ENCODE measurements around the gene USP7. TPM values are rescaled to one million over a fixed set of nuclear protein-coding genes. Genes with fewer than 3 reads are reported as not detected.
A peak's percentile ranks its signal among the peaks of the same experiment; 100 is the strongest.

USP7 gene
- total and polyA plus RNA-seq, 2 experiments from 2014 or later, result 38.0 to 40.8 TPM

DNA sequence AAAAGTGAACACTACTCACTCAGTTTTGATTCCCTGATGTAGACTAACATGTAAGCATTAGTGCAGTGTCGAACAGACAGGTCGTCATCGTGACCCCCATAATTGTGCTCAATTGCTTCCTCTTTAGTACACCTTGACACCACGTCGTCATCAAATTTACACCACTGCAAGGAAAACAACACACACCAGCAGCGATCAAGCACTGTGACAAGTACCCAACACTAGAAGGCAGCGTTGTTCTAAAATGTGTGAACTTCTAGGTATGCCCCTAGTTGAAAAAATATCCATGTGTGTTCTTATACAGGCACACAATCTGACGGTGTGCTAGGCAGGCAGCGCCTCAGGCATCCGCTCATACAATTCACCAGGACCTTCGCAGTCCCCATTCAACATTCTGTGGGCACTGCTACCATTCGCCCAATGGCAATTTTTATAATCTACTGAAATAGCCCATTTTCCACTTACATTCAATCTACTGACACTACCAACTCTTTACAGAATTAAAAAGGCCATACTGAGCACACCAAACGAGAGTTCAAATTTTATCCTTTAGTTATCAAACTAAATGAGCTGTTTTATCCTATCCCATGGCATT, 58.4 kb downstream of the USP7 start:
- H3K4me3 ChIP-seq, result no peak overlapping the region
- peak; percentile 44 for DNase-seq (ENCODE audit: low spot score)
- H3K79me2 ChIP-seq, result peaks cover 37% of the 10 kb centered on the region
- no peaks in the 10 kb centered on the region for H3K9me2 ChIP-seq (replicated peaks; ENCODE audit: insufficient read depth)
- TF ChIP-seq EZH2phosphoT487 (IDR thresholded peaks at IDR 0.05; ENCODE audit: low read depth, severe bottlenecking, unreplicated experiment) (no peak), EZH2 (IDR thresholded peaks at IDR 0.05; ENCODE audit: borderline replicate concordance) (no peak)
- TF ChIP-seq, protein P1, sequence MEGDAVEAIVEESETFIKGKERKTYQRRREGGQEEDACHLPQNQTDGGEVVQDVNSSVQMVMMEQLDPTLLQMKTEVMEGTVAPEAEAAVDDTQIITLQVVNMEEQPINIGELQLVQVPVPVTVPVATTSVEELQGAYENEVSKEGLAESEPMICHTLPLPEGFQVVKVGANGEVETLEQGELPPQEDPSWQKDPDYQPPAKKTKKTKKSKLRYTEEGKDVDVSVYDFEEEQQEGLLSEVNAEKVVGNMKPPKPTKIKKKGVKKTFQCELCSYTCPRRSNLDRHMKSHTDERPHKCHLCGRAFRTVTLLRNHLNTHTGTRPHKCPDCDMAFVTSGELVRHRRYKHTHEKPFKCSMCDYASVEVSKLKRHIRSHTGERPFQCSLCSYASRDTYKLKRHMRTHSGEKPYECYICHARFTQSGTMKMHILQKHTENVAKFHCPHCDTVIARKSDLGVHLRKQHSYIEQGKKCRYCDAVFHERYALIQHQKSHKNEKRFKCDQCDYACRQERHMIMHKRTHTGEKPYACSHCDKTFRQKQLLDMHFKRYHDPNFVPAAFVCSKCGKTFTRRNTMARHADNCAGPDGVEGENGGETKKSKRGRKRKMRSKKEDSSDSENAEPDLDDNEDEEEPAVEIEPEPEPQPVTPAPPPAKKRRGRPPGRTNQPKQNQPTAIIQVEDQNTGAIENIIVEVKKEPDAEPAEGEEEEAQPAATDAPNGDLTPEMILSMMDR (IDR thresholded peaks at IDR 0.05; ENCODE audit: poor library complexity), result peak; percentile 45
- no peak overlapping the region for H2AFZ ChIP-seq
- peaks cover 6% of the 10 kb centered on the region for H4K20me1 ChIP-seq (ENCODE audit: insufficient read depth, poor library complexity, severe bottlenecking)
- H3K27me3 ChIP-seq, result no peaks in the 10 kb centered on the region
- no peaks in the 10 kb centered on the region for H3K4me1 ChIP-seq (ENCODE audit: insufficient read depth)
- H3K9me3 ChIP-seq (ENCODE audit: low read depth), result no peaks in the 10 kb centered on the region
- WGBS (ENCODE audit: low lambda C conversion rate, missing lambda C conversion rate), result 86% methylated on average over 13 of the region's 13 CpGs
- no peak overlapping the region for H3K4me2 ChIP-seq
- H3K36me3 ChIP-seq (replicated peaks; ENCODE audit: insufficient read depth, low read depth), result peaks cover 8% of the 10 kb centered on the region
- no peak overlapping the region for H3K27ac ChIP-seq

GRCh38 chr16:8904018-8904430, 59.7 kb downstream of the USP7 start:
- no peak overlapping the region for H3K27ac ChIP-seq
- no peaks in the 10 kb centered on the region for H3K9me3 ChIP-seq (ENCODE audit: low read depth)
- TF ChIP-seq EZH2phosphoT487 (IDR thresholded peaks at IDR 0.05; ENCODE audit: low read depth, severe bottlenecking, unreplicated experiment) (no peak), EZH2 (IDR thresholded peaks at IDR 0.05; ENCODE audit: borderline replicate concordance) (no peak)
- TF ChIP-seq, protein P1 (IDR thresholded peaks at IDR 0.05; ENCODE audit: poor library complexity), result no peak
- H3K4me1 ChIP-seq (ENCODE audit: insufficient read depth), result no peaks in the 10 kb centered on the region
- H2AFZ ChIP-seq, result no peak overlapping the region
- H3K4me2 ChIP-seq, result no peak overlapping the region
- no peak for DNase-seq (ENCODE audit: low spot score)
- H3K9me2 ChIP-seq (replicated peaks; ENCODE audit: insufficient read depth), result no peaks in the 10 kb centered on the region
- peaks cover 8% of the 10 kb centered on the region for H3K36me3 ChIP-seq (replicated peaks; ENCODE audit: insufficient read depth, low read depth)
- no peak overlapping the region for H3K4me3 ChIP-seq
- peaks cover 29% of the 10 kb centered on the region for H3K79me2 ChIP-seq
- whole genome bisulfite sequencing (ENCODE audit: low lambda C conversion rate, missing lambda C conversion rate), result 96% methylated on average over 8 of the region's 8 CpGs
- H4K20me1 ChIP-seq (ENCODE audit: insufficient read depth, poor library complexity, severe bottlenecking), result peaks cover 4% of the 10 kb centered on the region
- H3K27me3 ChIP-seq, result no peaks in the 10 kb centered on the region

DNA sequence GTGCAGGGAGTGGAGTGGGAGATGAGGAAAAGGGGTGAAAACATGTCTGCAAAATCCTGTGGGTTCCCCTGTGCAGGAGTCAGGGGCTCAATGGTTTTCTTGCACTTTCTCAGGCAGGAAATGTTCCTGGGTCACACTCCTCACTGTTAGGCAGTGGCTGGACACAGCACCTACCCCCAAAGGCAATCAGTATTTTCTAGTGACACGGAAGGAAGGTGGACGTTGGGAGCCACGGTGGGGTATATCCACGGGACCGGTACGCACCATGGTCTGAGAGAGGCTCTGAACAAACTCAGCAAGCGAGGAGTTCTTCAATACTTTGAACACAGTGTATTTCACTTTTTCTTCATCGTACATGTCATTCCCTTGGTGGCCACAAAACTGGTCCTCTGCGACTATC, 60.7 kb downstream of the USP7 start:
- DNase-seq (ENCODE audit: low spot score), result no peak
- H2AFZ ChIP-seq, result no peak overlapping the region
- H3K9me2 ChIP-seq (replicated peaks; ENCODE audit: insufficient read depth), result no peaks in the 10 kb centered on the region
- H3K9me3 ChIP-seq (ENCODE audit: low read depth), result no peaks in the 10 kb centered on the region
- peaks cover 4% of the 10 kb centered on the region for H4K20me1 ChIP-seq (ENCODE audit: insufficient read depth, poor library complexity, severe bottlenecking)
- H3K4me3 ChIP-seq, result no peak overlapping the region
- no peak overlapping the region for H3K4me2 ChIP-seq
- TF ChIP-seq, protein P1 (IDR thresholded peaks at IDR 0.05; ENCODE audit: poor library complexity), result no peak
- TF ChIP-seq EZH2phosphoT487 (IDR thresholded peaks at IDR 0.05; ENCODE audit: low read depth, severe bottlenecking, unreplicated experiment), result no peak
- no peak for TF ChIP-seq EZH2 (IDR thresholded peaks at IDR 0.05; ENCODE audit: borderline replicate concordance)
- peaks cover 8% of the 10 kb centered on the region for H3K36me3 ChIP-seq (replicated peaks; ENCODE audit: insufficient read depth, low read depth)
- no peaks in the 10 kb centered on the region for H3K27me3 ChIP-seq
- over 99% methylated on average over 9 of the region's 9 CpGs for WGBS (ENCODE audit: low lambda C conversion rate, missing lambda C conversion rate)
- H3K79me2 ChIP-seq, result peaks cover 23% of the 10 kb centered on the region
- no peak overlapping the region for H3K27ac ChIP-seq
- H3K4me1 ChIP-seq (ENCODE audit: insufficient read depth), result no peaks in the 10 kb centered on the region

Data from hepatocyte (in vitro differentiated cells).